Lung (tissue), 12 donors: ENCODE data around the gene ALDH1A3. TPM values are rescaled to one million over a fixed set of nuclear protein-coding genes. Genes with fewer than 3 reads are reported as not detected.

Source experiments
- ATAC-seq: fragments of 200-7000 bp; cut with Tn5 transposase; one replicate; pipeline ENCODE4 v1.9.1; 2020; ENCODE audit warnings: moderate number of reproducible peaks; ENCODE audit not compliant: insufficient read depth, low FRiP score
- DNase-seq, 3 donors: peaks; one replicate each; pipeline ENCODE4 v3.0.0-alpha.2; 2013 to 2017
- H3K27ac ChIP-seq, 2 donors: one replicate each; pipeline ENCODE4 v1.5.1; 2013; ENCODE audit warnings: mild to moderate bottlenecking in 2 of 2, moderate library complexity in 2 of 2, control low read depth in 1 of 2, inconsistent platforms in 1 of 2, low read depth in 1 of 2, low read length in 1 of 2
- H3K27me3 ChIP-seq, 3 donors: one replicate each; pipeline ENCODE4 v1.5.1; 2013; ENCODE audit warnings: low read length in 2 of 3; ENCODE audit not compliant: control insufficient read depth in 3 of 3, insufficient read depth in 3 of 3
- H3K36me3 ChIP-seq, 4 donors: one replicate each; pipeline ENCODE4 v1.5.1; 2013; ENCODE audit warnings: low read length in 4 of 4, mild to moderate bottlenecking in 1 of 4, moderate library complexity in 1 of 4; ENCODE audit not compliant: control insufficient read depth in 4 of 4, insufficient read depth in 4 of 4
- H3K4me1 ChIP-seq, 5 donors: one replicate each; pipeline ENCODE4 v1.5.1; 2013; ENCODE audit warnings: low read length in 5 of 5, mild to moderate bottlenecking in 2 of 5, moderate library complexity in 1 of 5; ENCODE audit not compliant: control insufficient read depth in 5 of 5, insufficient read depth in 5 of 5
- H3K4me3 ChIP-seq: one replicate; pipeline ENCODE4 v1.5.1; 2013; ENCODE audit warnings: mild to moderate bottlenecking, control low read depth, moderate library complexity
- H3K9ac ChIP-seq, 2 donors: one replicate each; pipeline ENCODE4 v1.5.1; 2013; ENCODE audit warnings: low read length in 2 of 2, control low read depth in 1 of 2; ENCODE audit not compliant: insufficient read depth in 1 of 2
- H3K9me3 ChIP-seq, 4 donors: one replicate each; pipeline ENCODE4 v1.5.1; 2013; ENCODE audit warnings: low read length in 3 of 4, mild to moderate bottlenecking in 1 of 4, moderate library complexity in 1 of 4; ENCODE audit not compliant: control insufficient read depth in 4 of 4, insufficient read depth in 3 of 4
- CTCF ChIP-seq: IDR thresholded peaks from 2 replicates; pipeline ENCODE4 v1.5.1; 2012; ENCODE audit warnings: mild to moderate bottlenecking; ENCODE audit errors: control extremely low read depth, extremely low read depth
- WGBS, 2 donors: extraction: QIAGEN DNeasy Blood & Tissue Kit; methylation state at CpG; one replicate each; pipeline ENCODE4 v1.1.7; 2013; 5-methylcytosine and 5-hydroxymethylcytosine counted together
- polyA plus RNA-seq, 2 donors: library from polyadenylated mRNA; stranded (reverse); fragments of 200-250 nt; gene quantifications; one replicate each; pipeline ENCODE4 v1.2.1, GENCODE V29; 2013
- total RNA-seq, 2 donors: library from RNA; depleted of rRNA in 1 of 2; stranded (reverse); fragments of >200 nt in 1 of 2; gene quantifications; one replicate each; pipeline ENCODE4 v1.2.1, GENCODE V29; 2014 to 2021
- donor health status: control.
- donor health status: control.
- donor health status: Bipolar disorder and iron deficiency.
- donor health status: healthy.
- donor health status: DM: yes; HTN: yes; CAD: no.

ALDH1A3 gene
- total and polyA plus RNA-seq, 4 donors = 3.0 to 18.7 (median 14.8) TPM

GRCh38 chr15:100891307-100892012 lies 11.8 kb downstream of the ALDH1A3 start:
- Histone ChIP-seq H3K27me3 (peaks cover 0 to 4% (median 2%) of the 10 kb centered on the region in 3 donors), H3K4me1 (peaks cover 0 to 12% (median 5%) of the 10 kb centered on the region in 5 donors), H3K4me3 (no peak overlapping the region), H3K9ac (no peak overlapping the region), H3K36me3 (no peaks in the 10 kb centered on the region), H3K27ac (no peak overlapping the region), H3K9me3 (no peaks in the 10 kb centered on the region)
- ATAC-seq (no peak), DNase-seq (no peak)
- no peak for TF ChIP-seq CTCF
- 48 to 58% methylated on average over 21 of the region's 21 CpGs for WGBS, 2 donors

GRCh38 chr15:100892013-100892355 lies 12.4 kb downstream of the ALDH1A3 start:
- Histone ChIP-seq H3K27me3 (peaks cover 0 to 2% (median 0%) of the 10 kb centered on the region in 3 donors), H3K27ac (no peak overlapping the region)
- no peak for ATAC-seq

GRCh38 chr15:100893261-100893963 lies 13.8 kb downstream of the ALDH1A3 start:
- ATAC-seq (no peak), DNase-seq (no peak)
- Histone ChIP-seq H3K4me3 (no peak overlapping the region), H3K9me3 (no peaks in the 10 kb centered on the region), H3K9ac (no peak overlapping the region), H3K27ac (no peak overlapping the region), H3K27me3 (peaks cover 0 to 2% (median 0%) of the 10 kb centered on the region in 3 donors), H3K36me3 (no peaks in the 10 kb centered on the region), H3K4me1 (peaks cover 0 to 12% (median 5%) of the 10 kb centered on the region in 5 donors)
- no peak for TF ChIP-seq CTCF
- 86% methylated on average over 6 of the region's 6 CpGs for WGBS, 2 donors

More at GRCh38 chr15:100892013-100892355, 12.4 kb downstream of the ALDH1A3 start:
- WGBS, 2 donors = 62 to 70% methylated on average over 6 of the region's 6 CpGs
- Histone ChIP-seq H3K9ac (no peak overlapping the region), H3K9me3 (no peaks in the 10 kb centered on the region), H3K4me3 (no peak overlapping the region), H3K4me1 (peaks cover 0 to 12% (median 5%) of the 10 kb centered on the region in 5 donors), H3K36me3 (no peaks in the 10 kb centered on the region)
- DNase-seq = no peak
- no peak for TF ChIP-seq CTCF
